GM20000 (cell line): ENCODE data around the gene EN1.

Experiments
- DNase-seq: peaks from one replicate; pipeline ENCODE4 v3.0.0; 2012; ENCODE audit warnings: low spot score
- CTCF ChIP-seq: IDR thresholded peaks from 2 replicates; pipeline ENCODE4 v1.5.1; 2012; ENCODE audit warnings: mild to moderate bottlenecking, control low read depth; ENCODE audit errors: extremely low read depth, missing control alignments

EN1 gene

DNA sequence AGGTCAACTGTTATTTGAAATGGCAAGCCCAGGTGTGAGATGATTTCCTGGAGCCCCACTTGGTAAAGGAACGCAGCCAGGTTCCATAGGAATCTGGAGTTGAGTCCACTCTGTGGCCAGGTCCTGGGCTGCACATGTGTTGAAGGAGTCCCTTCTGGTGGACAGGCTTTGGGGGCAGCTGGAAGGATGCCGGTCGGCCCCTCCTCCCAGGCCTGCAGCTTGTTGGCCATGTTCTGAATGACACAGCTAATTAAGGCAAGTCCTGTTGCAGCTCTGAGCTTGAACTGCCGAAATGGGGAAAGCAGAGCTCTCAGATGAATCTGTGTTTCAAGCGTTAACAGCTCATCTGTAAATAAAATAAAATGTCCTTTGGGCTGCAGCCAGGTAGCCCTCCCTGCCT is 23.8 kb downstream of the EN1 start:
- no peak for DNase-seq
- TF ChIP-seq CTCF: no peak

GRCh38 chr2:118822572-118822971 is 24.9 kb downstream of the EN1 start:
- no peak for TF ChIP-seq CTCF
- no peak for DNase-seq

GRCh38 chr2:118822015-118822414 is 25.4 kb downstream of the EN1 start:
- TF ChIP-seq CTCF: no peak
- DNase-seq: no peak

- TF ChIP-seq CTCF: no peak
- no peak for DNase-seq
These were observed 30.0 kb downstream of the EN1 start for GRCh38 chr2:118817469-118817868.

DNA sequence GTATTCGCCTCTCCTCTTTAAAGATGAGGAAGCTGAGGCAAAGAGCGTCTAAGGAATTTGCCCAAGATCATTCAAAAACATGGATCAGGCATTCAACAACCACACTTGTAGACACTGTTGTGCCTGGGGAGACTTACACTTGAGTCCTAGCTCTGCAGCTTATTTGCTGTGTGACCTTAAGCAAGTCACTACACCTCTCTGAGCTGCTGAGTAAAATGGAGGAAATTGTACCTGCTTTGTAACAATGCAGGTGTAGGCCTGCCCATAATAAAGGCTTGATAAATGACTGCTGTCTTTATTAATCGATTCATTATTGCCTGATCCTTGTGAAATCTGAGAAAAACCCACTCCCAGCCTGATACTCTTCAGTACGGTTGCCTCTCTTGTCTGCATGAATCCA is 30.8 kb downstream of the EN1 start:
- no peak for TF ChIP-seq CTCF
- no peak for DNase-seq

GRCh38 chr2:118815731-118816130 is 31.7 kb downstream of the EN1 start:
- TF ChIP-seq CTCF: no peak
- DNase-seq: no peak

- no peak for DNase-seq
- no peak for TF ChIP-seq CTCF
These were observed 32.1 kb downstream of the EN1 start for GRCh38 chr2:118815314-118815713.

- no peak for TF ChIP-seq CTCF
- DNase-seq: no peak
These were observed 33.1 kb downstream of the EN1 start for GRCh38 chr2:118814368-118814767.
